Measurements from ENCODE around the gene HNRNPF. TPM values are rescaled to one million over a fixed set of nuclear protein-coding genes. Genes with fewer than 3 reads are reported as not detected.
A peak's percentile ranks its signal among the peaks of the same experiment; 100 is the strongest.

HNRNPF gene
- total RNA-seq, 1 donor from 2014 or later: 211 TPM

- DNase-seq (ENCODE audit: low spot score, unreplicated experiment): no peak
- Mint-ChIP-seq H3K27me3 (no peaks in the 10 kb centered on the region), H3K4me3 (ENCODE audit: low read depth) (no peak overlapping the region), H3K9me3 (ENCODE audit: low read depth) (no peaks in the 10 kb centered on the region), H3K27ac (peak overlapping the region; percentile 78), H3K36me3 (ENCODE audit: insufficient read depth) (no peaks in the 10 kb centered on the region), H3K4me1 (ENCODE audit: low read depth) (peaks cover 18% of the 10 kb centered on the region)
- TF ChIP-seq CTCF (IDR thresholded peaks at IDR 0.05; ENCODE audit: unreplicated experiment): no peak
Observed at GRCh38 chr10:43355749-43356371, 53.1 kb downstream of the HNRNPF start.

DNA sequence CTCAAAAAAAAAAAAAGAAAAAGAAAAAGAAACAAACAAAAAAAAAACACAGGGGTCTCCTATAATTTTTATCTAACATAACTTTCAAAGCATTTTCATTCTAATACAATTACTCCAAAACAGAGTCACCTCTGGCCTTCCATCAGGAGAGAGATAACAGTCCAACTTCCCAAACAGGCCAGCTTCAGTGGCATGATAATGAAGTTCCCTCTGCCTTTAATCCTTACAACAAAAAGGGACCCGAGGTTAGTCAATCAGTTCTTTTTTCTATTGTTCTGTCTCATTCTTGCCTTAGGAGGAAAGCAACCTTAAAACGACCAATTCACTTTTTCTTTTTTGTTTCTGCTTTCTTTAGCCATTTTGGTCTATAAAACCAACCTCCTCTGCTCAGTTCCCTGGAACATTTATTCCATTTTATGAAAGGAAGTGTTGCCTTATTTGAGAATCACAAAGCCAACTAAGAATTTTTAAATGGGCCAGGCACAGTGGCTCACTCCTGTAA is 54.1 kb downstream of the HNRNPF start:
- peaks cover 18% of the 10 kb centered on the region for H3K4me1 Mint-ChIP-seq (ENCODE audit: low read depth)
- TF ChIP-seq CTCF (IDR thresholded peaks at IDR 0.05; ENCODE audit: unreplicated experiment): no peak
- no peak for DNase-seq (ENCODE audit: low spot score, unreplicated experiment)
- no peaks in the 10 kb centered on the region for H3K27me3 Mint-ChIP-seq
- no peak overlapping the region for H3K4me3 Mint-ChIP-seq (ENCODE audit: low read depth)
- peak overlapping the region; percentile 70 for H3K27ac Mint-ChIP-seq
- H3K36me3 Mint-ChIP-seq (ENCODE audit: insufficient read depth): no peaks in the 10 kb centered on the region
- no peaks in the 10 kb centered on the region for H3K9me3 Mint-ChIP-seq (ENCODE audit: low read depth)

DNA sequence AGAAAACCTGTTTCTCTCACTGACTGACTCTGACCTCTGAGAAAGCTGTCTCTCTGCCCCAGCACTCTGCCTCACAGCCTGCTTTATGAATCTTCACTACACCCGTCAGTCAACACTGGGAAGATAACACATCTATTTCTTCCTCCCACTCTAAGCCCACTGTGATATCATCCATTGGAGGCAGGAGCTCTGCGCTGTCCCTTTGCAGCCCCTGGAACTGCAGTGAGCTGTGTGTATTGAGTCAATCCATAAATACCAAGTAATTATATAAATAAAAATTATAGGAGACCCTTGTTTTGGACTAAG is 54.7 kb downstream of the HNRNPF start:
- Mint-ChIP-seq H3K27me3 (no peaks in the 10 kb centered on the region), H3K9me3 (ENCODE audit: low read depth) (no peaks in the 10 kb centered on the region), H3K4me3 (ENCODE audit: low read depth) (no peak overlapping the region), H3K36me3 (ENCODE audit: insufficient read depth) (no peaks in the 10 kb centered on the region), H3K4me1 (ENCODE audit: low read depth) (peaks cover 18% of the 10 kb centered on the region), H3K27ac (peak overlapping the region; percentile 89)
- no peak for DNase-seq (ENCODE audit: low spot score, unreplicated experiment)
- no peak for TF ChIP-seq CTCF (IDR thresholded peaks at IDR 0.05; ENCODE audit: unreplicated experiment)

- Mint-ChIP-seq H3K4me1 (ENCODE audit: low read depth) (peaks cover 18% of the 10 kb centered on the region), H3K4me3 (ENCODE audit: low read depth) (no peak overlapping the region), H3K9me3 (ENCODE audit: low read depth) (no peaks in the 10 kb centered on the region), H3K27me3 (no peaks in the 10 kb centered on the region), H3K36me3 (ENCODE audit: insufficient read depth) (no peaks in the 10 kb centered on the region), H3K27ac (peak overlapping the region; percentile 89)
- no peak for DNase-seq (ENCODE audit: low spot score, unreplicated experiment)
- no peak for TF ChIP-seq CTCF (IDR thresholded peaks at IDR 0.05; ENCODE audit: unreplicated experiment)
Observed at GRCh38 chr10:43353495-43354329, 55.3 kb downstream of the HNRNPF start.

- no peak for TF ChIP-seq CTCF (IDR thresholded peaks at IDR 0.05; ENCODE audit: unreplicated experiment)
- no peak for DNase-seq (ENCODE audit: low spot score, unreplicated experiment)
- Mint-ChIP-seq H3K4me3 (ENCODE audit: low read depth) (no peak overlapping the region), H3K27ac (no peak overlapping the region), H3K9me3 (ENCODE audit: low read depth) (no peaks in the 10 kb centered on the region), H3K36me3 (ENCODE audit: insufficient read depth) (no peaks in the 10 kb centered on the region), H3K27me3 (no peaks in the 10 kb centered on the region), H3K4me1 (ENCODE audit: low read depth) (peaks cover 21% of the 10 kb centered on the region)
Observed at GRCh38 chr10:43352951-43353350, 56.0 kb downstream of the HNRNPF start.
